SU-DHL-6 (cell line): ENCODE measurements around the gene ALDH16A1.
A peak's percentile ranks its signal among the peaks of the same experiment; 100 is the strongest.

Source experiments
- H2AFZ ChIP-seq: fragments of 200-600 bp; sonication (generic); 2 replicates; pipeline ENCODE4 v1.6.1; 2014; ENCODE audit warnings: low read depth, mild to moderate bottlenecking, moderate library complexity, mixed read lengths, antibody characterized with exemption, low read length; ENCODE audit not compliant: severe bottlenecking
- H3F3A ChIP-seq: fragments of 200-600 bp; shearing (Covaris generic); 2 replicates; pipeline ENCODE4 v1.6.0; 2016; ENCODE audit warnings: antibody characterized with exemption, mild to moderate bottlenecking; ENCODE audit not compliant: insufficient read depth
- H3K27ac ChIP-seq: fragments of 200-600 bp; sonication (generic); 2 replicates; pipeline ENCODE4 v1.5.1; 2016; ENCODE audit warnings: low read depth, mild to moderate bottlenecking, low read length, moderate library complexity, mixed read lengths
- H3K27me3 ChIP-seq: fragments of 200-600 bp; sonication (generic), shearing (Covaris generic); 2 replicates; pipeline ENCODE4 v1.6.0; 2014; ENCODE audit warnings: mild to moderate bottlenecking, low read length
- H3K36me3 ChIP-seq: fragments of 200-600 bp; sonication (generic); 2 replicates; pipeline ENCODE4 v1.6.1; 2014; ENCODE audit warnings: mild to moderate bottlenecking, low read length, mixed read lengths
- H3K4me2 ChIP-seq: fragments of 300-600, 200-600 bp; shearing (Covaris generic), sonication (generic); 2 replicates; pipeline ENCODE4 v1.6.0; 2014; ENCODE audit warnings: low read length, low read depth, mild to moderate bottlenecking; ENCODE audit not compliant: poor library complexity, severe bottlenecking
- H3K4me3 ChIP-seq: fragments of 200-600 bp; sonication (generic); 2 replicates; pipeline ENCODE4 v1.5.1; 2014; ENCODE audit warnings: antibody characterized with exemption, low read length, mild to moderate bottlenecking, mixed read lengths; ENCODE audit not compliant: insufficient read depth, poor library complexity, severe bottlenecking
- H3K79me2 ChIP-seq: fragments of 200-600 bp; sonication (generic); 2 replicates; pipeline ENCODE4 v1.6.1; 2014; ENCODE audit warnings: mild to moderate bottlenecking, low read length, moderate library complexity; ENCODE audit not compliant: insufficient read depth
- H3K9ac ChIP-seq: fragments of 200-600 bp; sonication (generic); 2 replicates; pipeline ENCODE4 v1.7.0; 2014; ENCODE audit warnings: mild to moderate bottlenecking, low read length
- H3K9me2 ChIP-seq: fragments of 200-600 bp; sonication (generic); replicated peaks from 2 replicates; pipeline ENCODE4 v1.6.1; 2014; ENCODE audit warnings: low read length; ENCODE audit not compliant: insufficient read depth
- H3K9me3 ChIP-seq: fragments of 200-600 bp; sonication (generic); 2 replicates; pipeline ENCODE4 v1.6.1; 2014; ENCODE audit warnings: low read length, mixed read lengths; ENCODE audit not compliant: insufficient read depth
- H4K20me1 ChIP-seq: fragments of 200-600 bp; sonication (generic); 2 replicates; pipeline ENCODE4 v1.6.1; 2014; ENCODE audit warnings: low read depth, mild to moderate bottlenecking, antibody characterized with exemption, low read length, moderate library complexity, mixed read lengths
- EZH2phosphoT487 ChIP-seq: fragments of 200-600 bp; sonication (generic), shearing (Covaris generic); conservative IDR thresholded peaks from 2 replicates; pipeline ENCODE4 v1.6.1; 2018; ENCODE audit warnings: mild to moderate bottlenecking, antibody characterized with exemption, low read length, moderate library complexity, mixed read lengths
- TF ChIP-seq, protein P1 (sequence below): fragments of 200-600 bp; sonication (generic); IDR thresholded peaks from one replicate; pipeline ENCODE4 v1.5.1; 2017; ENCODE audit warnings: antibody characterized with exemption, mild to moderate bottlenecking, low read length, moderate library complexity; ENCODE audit not compliant: insufficient read depth, poor library complexity, severe bottlenecking

Gene ALDH16A1

GRCh38 chr19:49453013-49453756, at the start of gene ALDH16A1:
Gene ALDH16A1, plus strand, starts transcription at chr19:49453225. Its CDS starts 107 bp downstream, at chr19:49453332.
- no peaks in the 10 kb centered on the region for H3K36me3 ChIP-seq
- H3K4me2 ChIP-seq, result peak within 1 kb of the TSS; percentile 99
- H3K9me3 ChIP-seq, result no peaks in the 10 kb centered on the region
- peaks cover 36% of the 10 kb centered on the region for H3K79me2 ChIP-seq
- H3K9me2 ChIP-seq, result no peaks in the 10 kb centered on the region
- no peaks in the 10 kb centered on the region for H3K27me3 ChIP-seq
- peak within 1 kb of the TSS; percentile 98 for H3K9ac ChIP-seq
- H3K4me3 ChIP-seq, result peak within 1 kb of the TSS; percentile 99
- no peak for TF ChIP-seq EZH2phosphoT487
- TF ChIP-seq, protein P1, sequence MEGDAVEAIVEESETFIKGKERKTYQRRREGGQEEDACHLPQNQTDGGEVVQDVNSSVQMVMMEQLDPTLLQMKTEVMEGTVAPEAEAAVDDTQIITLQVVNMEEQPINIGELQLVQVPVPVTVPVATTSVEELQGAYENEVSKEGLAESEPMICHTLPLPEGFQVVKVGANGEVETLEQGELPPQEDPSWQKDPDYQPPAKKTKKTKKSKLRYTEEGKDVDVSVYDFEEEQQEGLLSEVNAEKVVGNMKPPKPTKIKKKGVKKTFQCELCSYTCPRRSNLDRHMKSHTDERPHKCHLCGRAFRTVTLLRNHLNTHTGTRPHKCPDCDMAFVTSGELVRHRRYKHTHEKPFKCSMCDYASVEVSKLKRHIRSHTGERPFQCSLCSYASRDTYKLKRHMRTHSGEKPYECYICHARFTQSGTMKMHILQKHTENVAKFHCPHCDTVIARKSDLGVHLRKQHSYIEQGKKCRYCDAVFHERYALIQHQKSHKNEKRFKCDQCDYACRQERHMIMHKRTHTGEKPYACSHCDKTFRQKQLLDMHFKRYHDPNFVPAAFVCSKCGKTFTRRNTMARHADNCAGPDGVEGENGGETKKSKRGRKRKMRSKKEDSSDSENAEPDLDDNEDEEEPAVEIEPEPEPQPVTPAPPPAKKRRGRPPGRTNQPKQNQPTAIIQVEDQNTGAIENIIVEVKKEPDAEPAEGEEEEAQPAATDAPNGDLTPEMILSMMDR, result no peak
- peak within 1 kb of the TSS; percentile 8 for H2AFZ ChIP-seq
- H4K20me1 ChIP-seq, result no peaks in the 10 kb centered on the region
- peaks cover 21% of the 10 kb centered on the region for H3F3A ChIP-seq
- H3K27ac ChIP-seq, result peak within 1 kb of the TSS; percentile 93

- Histone ChIP-seq H3K4me3 (no peak overlapping the region), H3K27me3 (no peaks in the 10 kb centered on the region), H3K9me3 (no peaks in the 10 kb centered on the region), H3K36me3 (no peaks in the 10 kb centered on the region), H3K9me2 (no peaks in the 10 kb centered on the region), H3F3A (no peaks in the 10 kb centered on the region), H4K20me1 (no peaks in the 10 kb centered on the region), H3K9ac (no peak overlapping the region), H2AFZ (peak overlapping the region; percentile 41), H3K79me2 (no peaks in the 10 kb centered on the region), H3K27ac (no peak overlapping the region), H3K4me2 (no peak overlapping the region)
- no peak for TF ChIP-seq EZH2phosphoT487
- TF ChIP-seq, protein P1, result no peak
These were observed 49.4 kb upstream of the ALDH16A1 start for GRCh38 chr19:49403404-49404187.

- TF ChIP-seq, protein P1, result no peak
- no peak for TF ChIP-seq EZH2phosphoT487
- no peak overlapping the region for H3K4me3 ChIP-seq
- no peak overlapping the region for H3K4me2 ChIP-seq
- no peaks in the 10 kb centered on the region for H3K9me2 ChIP-seq
- H3K27me3 ChIP-seq, result no peaks in the 10 kb centered on the region
- no peaks in the 10 kb centered on the region for H3K9me3 ChIP-seq
- H2AFZ ChIP-seq, result no peak overlapping the region
- H3K79me2 ChIP-seq, result no peaks in the 10 kb centered on the region
- H4K20me1 ChIP-seq, result no peaks in the 10 kb centered on the region
- H3K36me3 ChIP-seq, result no peaks in the 10 kb centered on the region
- no peaks in the 10 kb centered on the region for H3F3A ChIP-seq
- no peak overlapping the region for H3K27ac ChIP-seq
- H3K9ac ChIP-seq, result no peak overlapping the region
These were observed 45.9 kb upstream of the ALDH16A1 start for GRCh38 chr19:49407079-49407478.
